Subcutaneous abdominal adipose tissue (tissue), 5 donors: Measurements from ENCODE around the gene SHC2.
"Not testable (repeated sequence)": the region's sequence is repeated elsewhere in the genome, so short reads cannot be mapped to it uniquely, and the experiment has no call there.

Experiments
- H3K27ac ChIP-seq: one replicate; pipeline ENCODE4 v1.7.0; 2013; ENCODE audit warnings: low read depth, mild to moderate bottlenecking, inconsistent platforms, low read length, moderate library complexity
- H3K27me3 ChIP-seq, 5 donors: one replicate each; pipeline ENCODE4 v1.7.0; 2013; ENCODE audit warnings: low read length in 5 of 5, inconsistent platforms in 1 of 5; ENCODE audit not compliant: control insufficient read depth in 5 of 5, insufficient read depth in 4 of 5
- H3K36me3 ChIP-seq, 5 donors: one replicate each; pipeline ENCODE4 v1.7.0; 2013; ENCODE audit warnings: low read length in 5 of 5; ENCODE audit not compliant: control insufficient read depth in 5 of 5, insufficient read depth in 5 of 5
- H3K4me1 ChIP-seq, 5 donors: one replicate each; pipeline ENCODE4 v1.7.0; 2013; ENCODE audit warnings: low read length in 5 of 5, mild to moderate bottlenecking in 3 of 5, moderate library complexity in 1 of 5; ENCODE audit not compliant: control insufficient read depth in 5 of 5, insufficient read depth in 5 of 5
- H3K4me3 ChIP-seq, 5 donors: one replicate each; pipeline ENCODE4 v1.7.0; 2013; ENCODE audit warnings: low read length in 5 of 5, low read depth in 1 of 5
- H3K9ac ChIP-seq, 5 donors: one replicate each; pipeline ENCODE4 v1.7.0; 2013; ENCODE audit warnings: low read length in 5 of 5, mild to moderate bottlenecking in 4 of 5, moderate library complexity in 3 of 5
- H3K9me3 ChIP-seq, 5 donors: one replicate each; pipeline ENCODE4 v1.7.0; 2013; ENCODE audit warnings: low read length in 5 of 5; ENCODE audit not compliant: control insufficient read depth in 5 of 5
- donor health status: healthy.
- donor health status: healthy.
- donor health status: healthy.
- donor health status: healthy.
- donor health status: healthy.

Gene SHC2

DNA sequence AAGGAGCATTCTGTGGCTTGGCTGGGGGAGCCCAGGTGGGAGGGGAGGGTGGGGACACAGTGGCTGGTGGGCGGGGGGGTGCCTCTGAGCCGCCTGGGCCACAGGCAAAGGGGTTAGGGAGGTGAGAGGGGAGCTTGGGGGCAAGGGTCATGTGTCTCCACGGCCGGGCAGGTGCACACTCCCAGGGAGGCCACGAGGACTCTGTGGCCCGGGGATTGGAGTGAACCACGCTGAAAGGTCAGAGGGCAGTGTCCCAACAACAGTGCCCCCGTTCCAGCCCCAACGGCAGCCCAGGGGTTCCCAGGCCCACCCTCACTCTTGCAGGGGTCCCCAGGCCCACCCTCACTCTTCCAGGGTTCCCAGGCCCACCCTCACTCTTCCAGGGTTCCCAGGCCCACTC is 61.5 kb downstream of the SHC2 start:
- Histone ChIP-seq H3K27ac (no peak overlapping the region), H3K4me3 (no peak overlapping the region), H3K27me3 (peaks cover 14 to 37% (median 24%) of the 10 kb centered on the region in 5 donors), H3K4me1 (no peaks in the 10 kb centered on the region), H3K36me3 (no peaks in the 10 kb centered on the region), H3K9me3 (peaks cover 0 to 6% (median 0%) of the 10 kb centered on the region in 5 donors), H3K9ac (no peak overlapping the region)

DNA sequence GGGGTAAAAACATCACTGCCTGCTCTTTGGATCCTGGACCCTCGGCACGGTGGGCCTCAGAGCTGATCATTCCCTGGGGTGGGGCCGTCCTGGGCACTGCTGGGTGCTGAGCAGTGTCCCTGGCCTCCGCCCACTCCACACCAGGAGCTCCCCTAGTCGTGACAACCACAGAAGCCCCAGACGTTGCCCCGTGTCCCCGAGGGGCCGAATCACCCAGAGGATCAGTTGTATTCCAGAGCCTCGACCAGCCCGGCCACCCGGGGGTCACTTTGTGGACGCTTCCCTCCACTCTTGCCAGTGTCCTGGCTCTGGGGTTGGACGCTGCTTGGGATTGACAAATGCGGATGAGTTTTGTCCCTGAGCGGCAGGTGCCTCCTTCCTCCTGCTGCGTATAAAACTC is 62.1 kb downstream of the SHC2 start:
- H3K4me1 ChIP-seq = no peaks in the 10 kb centered on the region
- peaks cover 0 to 9% (median 0%) of the 10 kb centered on the region in 5 donors for H3K9me3 ChIP-seq
- H3K27ac ChIP-seq = no peak overlapping the region
- no peak overlapping the region for H3K4me3 ChIP-seq
- no peaks in the 10 kb centered on the region for H3K36me3 ChIP-seq
- H3K9ac ChIP-seq = no peak overlapping the region
- H3K27me3 ChIP-seq = peaks cover 14 to 36% (median 24%) of the 10 kb centered on the region in 5 donors

DNA sequence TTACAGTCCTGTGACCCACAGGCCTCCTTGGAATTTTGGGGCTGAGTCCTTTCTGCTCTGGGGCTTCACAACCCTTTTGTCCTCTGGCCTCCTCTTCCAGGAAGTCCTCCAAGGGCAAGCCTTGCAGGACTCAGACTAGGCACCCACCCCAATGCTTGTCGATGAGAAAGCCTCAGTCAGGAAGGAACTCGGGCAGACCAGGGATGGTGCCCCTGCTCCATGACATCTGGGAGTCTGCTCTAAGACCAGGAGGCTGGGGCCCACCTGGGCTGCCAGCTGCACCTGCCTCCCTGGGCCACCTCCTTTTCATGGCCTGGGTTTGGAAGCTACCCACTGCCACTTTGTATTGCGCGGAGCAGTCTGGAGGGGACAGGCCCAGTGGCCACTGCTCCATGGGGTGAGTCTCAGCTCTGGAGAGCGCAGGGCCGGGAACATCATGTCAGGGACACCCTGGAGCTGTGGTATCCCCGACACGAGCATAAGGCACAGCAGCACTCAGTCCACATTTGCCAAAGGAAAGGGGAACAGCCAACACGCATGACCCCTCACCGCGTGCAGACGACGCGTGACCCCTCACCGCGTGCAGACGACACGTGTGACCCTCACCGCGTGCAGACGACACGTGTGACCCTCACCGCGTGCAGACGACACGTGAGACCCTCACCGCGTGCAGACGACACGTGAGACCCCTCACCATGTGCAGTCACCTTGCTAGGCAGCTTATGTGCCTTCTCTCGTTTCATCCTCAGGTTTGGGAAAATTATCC is 62.7 kb downstream of the SHC2 start:
- Histone ChIP-seq H3K27ac (no peak overlapping the region), H3K9me3 (peaks cover 0 to 9% (median 0%) of the 10 kb centered on the region in 5 donors), H3K4me1 (no peaks in the 10 kb centered on the region), H3K9ac (no peak overlapping the region), H3K36me3 (no peaks in the 10 kb centered on the region), H3K27me3 (peaks cover 14 to 31% (median 18%) of the 10 kb centered on the region in 5 donors), H3K4me3 (no peak overlapping the region)

DNA sequence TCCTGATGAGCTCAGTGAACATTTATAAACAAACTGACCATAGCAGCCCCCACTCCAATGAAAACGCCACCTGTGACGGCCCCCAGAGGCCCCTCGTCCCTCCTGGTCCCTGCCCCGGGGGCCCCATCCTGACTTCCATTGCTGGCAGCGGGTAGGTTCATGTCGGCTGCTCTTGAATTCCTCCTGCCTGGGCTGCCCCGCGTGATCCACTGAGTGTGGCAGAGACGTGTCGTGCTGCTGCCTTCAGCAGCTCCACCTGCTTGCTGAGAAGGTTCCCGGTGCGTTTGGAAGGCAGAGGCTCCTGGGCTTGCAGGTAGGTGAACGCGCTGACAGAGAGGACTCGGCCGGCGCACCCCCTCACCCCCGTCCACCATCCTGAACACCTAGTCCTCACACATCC is 63.5 kb downstream of the SHC2 start:
- no peaks in the 10 kb centered on the region for H3K36me3 ChIP-seq
- H3K9ac ChIP-seq = no peak overlapping the region
- H3K9me3 ChIP-seq = peaks cover 0 to 9% (median 0%) of the 10 kb centered on the region in 5 donors
- peaks cover 10 to 26% (median 16%) of the 10 kb centered on the region in 5 donors for H3K27me3 ChIP-seq
- H3K4me3 ChIP-seq = no peak overlapping the region
- no peaks in the 10 kb centered on the region for H3K4me1 ChIP-seq
- H3K27ac ChIP-seq = no peak overlapping the region

DNA sequence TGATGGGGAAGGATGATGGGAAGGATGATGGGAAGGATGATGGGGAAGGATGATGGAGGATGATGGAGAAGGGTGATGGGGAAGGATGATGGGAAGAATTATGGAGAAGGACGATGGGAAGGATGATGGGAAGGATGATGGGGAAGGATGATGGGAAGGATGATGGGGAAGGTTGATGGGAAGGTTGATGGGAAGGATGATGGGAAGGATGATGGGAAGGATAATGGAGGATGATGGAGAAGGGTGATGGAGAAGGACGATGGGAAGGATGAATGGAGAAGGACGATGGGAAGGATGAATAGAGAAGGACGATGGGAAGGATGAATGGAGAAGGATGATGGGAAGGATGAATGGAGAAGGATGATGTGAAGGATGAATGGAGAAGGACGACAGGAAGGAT is 65.4 kb downstream of the SHC2 start:
- H3K27ac ChIP-seq = no peak overlapping the region
- H3K9ac ChIP-seq = no peak overlapping the region
- no peaks in the 10 kb centered on the region for H3K36me3 ChIP-seq
- no peaks in the 10 kb centered on the region for H3K4me1 ChIP-seq
- peaks cover 5 to 18% (median 8%) of the 10 kb centered on the region in 5 donors for H3K27me3 ChIP-seq
- H3K4me3 ChIP-seq = no peak overlapping the region
- H3K9me3 ChIP-seq = peaks cover 0 to 9% (median 0%) of the 10 kb centered on the region in 5 donors

DNA sequence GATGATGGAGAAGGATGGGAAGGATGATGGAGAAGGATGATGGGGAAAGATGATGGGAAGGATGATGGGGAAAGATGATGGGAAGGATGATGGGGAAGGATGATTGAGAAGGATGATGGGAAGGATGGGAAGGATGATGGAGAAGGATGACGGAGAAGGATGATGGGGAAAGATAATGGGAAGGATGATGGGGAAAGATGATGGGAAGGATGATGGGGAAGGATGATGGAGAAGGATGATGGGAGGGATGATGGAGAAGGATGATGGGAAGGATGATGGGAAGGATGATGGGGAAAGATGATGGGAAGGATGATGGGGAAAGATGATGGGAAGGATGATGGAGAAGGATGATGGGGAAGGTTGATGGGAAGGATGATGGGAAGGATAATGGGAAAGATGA is 66.0 kb downstream of the SHC2 start:
- H3K9ac ChIP-seq, H3K4me1 ChIP-seq, H3K36me3 ChIP-seq, H3K27ac ChIP-seq, H3K9me3 ChIP-seq, H3K4me3 ChIP-seq: not testable (repeated sequence)
- peaks cover 5 to 21% (median 12%) of the 10 kb centered on the region in 5 donors for H3K27me3 ChIP-seq

DNA sequence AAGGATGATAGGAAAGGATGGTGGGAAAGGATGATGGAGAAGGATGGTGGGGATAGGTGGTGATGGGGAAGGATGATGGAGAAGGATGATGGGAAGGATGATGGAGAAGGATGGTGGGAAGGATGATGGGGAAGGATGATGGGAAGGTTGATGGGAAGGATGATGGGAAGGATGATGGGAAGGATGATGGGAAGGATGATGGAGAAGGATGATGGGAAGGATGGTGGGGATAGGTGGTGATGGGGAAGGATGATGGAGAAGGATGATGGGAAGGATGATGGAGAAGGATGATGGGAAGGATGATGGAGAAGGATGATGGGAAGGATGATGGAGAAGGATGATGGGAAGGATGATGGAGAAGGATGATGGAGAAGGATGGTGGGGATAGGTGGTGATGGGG is 67.3 kb downstream of the SHC2 start:
- H3K27ac ChIP-seq, H3K9ac ChIP-seq, H3K4me3 ChIP-seq, H3K36me3 ChIP-seq, H3K9me3 ChIP-seq, H3K4me1 ChIP-seq: not testable (repeated sequence)
- H3K27me3 ChIP-seq = peaks cover 5 to 27% (median 20%) of the 10 kb centered on the region in 5 donors

DNA sequence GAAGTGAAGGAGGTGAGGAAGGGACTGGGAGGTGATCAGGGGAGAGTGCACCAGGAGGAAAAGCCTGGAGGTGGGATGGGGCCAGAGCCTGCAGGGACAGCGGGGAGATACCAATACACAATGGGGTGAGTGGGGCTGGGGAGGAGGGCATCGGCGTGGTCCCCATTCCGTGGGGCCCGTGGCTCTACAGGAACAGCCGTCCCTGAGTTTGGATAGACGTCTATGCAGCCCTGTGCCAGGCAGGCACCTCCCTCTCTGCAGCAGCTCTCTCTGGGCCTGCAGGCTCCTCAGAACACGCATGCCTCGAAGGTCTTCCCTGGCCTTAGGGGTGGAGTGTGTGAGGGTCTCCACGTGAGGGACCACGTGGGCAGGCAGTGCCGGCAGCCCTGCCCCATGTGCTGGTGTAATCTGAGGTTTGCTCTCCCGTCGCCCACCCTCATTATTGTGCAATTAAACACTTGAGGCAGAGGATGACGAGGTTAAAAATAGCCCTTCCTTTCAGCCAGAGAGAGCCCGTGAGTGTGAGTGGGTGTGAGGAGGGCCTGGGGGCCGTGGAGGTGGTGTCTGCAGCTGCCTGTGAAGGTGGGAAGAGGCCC is 68.4 kb downstream of the SHC2 start:
- peaks cover 4 to 24% (median 21%) of the 10 kb centered on the region in 5 donors for H3K27me3 ChIP-seq
- H3K27ac ChIP-seq = no peak overlapping the region
- peaks cover 0 to 9% (median 0%) of the 10 kb centered on the region in 5 donors for H3K9me3 ChIP-seq
- no peaks in the 10 kb centered on the region for H3K4me1 ChIP-seq
- no peak overlapping the region for H3K4me3 ChIP-seq
- no peak overlapping the region for H3K9ac ChIP-seq
- no peaks in the 10 kb centered on the region for H3K36me3 ChIP-seq

DNA sequence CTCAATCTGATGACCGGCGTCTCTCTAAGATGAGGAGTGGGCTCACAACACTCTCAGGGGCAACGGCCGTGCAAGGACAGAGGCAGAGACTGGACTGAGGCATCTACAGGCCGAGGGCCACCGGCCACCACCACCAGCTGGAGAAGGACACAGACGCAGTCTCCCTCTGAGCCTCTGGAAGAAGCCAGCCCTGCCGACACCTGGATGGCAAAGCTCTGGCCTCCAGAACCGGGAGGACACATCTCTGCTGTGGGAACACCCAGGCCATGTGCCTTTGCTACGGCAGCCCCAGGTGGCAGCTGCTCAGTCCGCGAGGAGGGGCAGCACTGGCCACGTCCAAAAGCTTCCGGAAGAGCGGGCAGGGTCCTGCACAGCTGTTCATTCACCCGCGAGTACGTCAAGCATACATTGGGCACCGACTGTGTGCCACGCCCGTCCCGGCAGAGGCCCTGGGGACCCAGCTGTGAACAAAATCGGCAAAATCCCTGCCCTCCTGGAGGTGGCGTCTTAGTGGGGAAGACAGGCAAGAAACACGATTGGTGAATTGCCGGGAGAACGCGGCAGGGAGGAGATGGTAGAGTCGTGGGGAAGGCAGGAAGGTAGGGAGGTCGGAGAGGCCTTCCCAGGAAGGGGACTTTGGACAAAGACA is 69.0 kb downstream of the SHC2 start:
- Histone ChIP-seq H3K27ac (no peak overlapping the region), H3K27me3 (peaks cover 5 to 24% (median 21%) of the 10 kb centered on the region in 5 donors), H3K4me3 (no peak overlapping the region), H3K9me3 (peaks cover 0 to 9% (median 0%) of the 10 kb centered on the region in 5 donors), H3K4me1 (no peaks in the 10 kb centered on the region), H3K36me3 (no peaks in the 10 kb centered on the region), H3K9ac (no peak overlapping the region)

DNA sequence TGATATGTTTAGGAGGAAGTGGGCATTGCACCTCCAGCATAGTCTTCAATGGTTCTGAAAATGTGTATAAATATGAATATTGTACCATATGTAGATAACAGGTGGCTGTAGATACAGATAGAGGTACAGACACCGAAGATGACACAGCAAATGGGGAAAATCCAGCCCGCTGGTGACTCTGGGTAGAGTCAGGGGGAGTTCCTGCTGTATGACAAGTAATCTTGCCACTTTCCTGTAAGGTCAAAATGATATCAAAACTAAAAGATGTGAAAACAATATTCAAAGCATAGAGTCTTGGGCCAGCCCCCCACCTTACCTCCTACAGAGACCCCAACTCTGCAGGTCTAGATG is 69.7 kb downstream of the SHC2 start:
- Histone ChIP-seq H3K4me3 (no peak overlapping the region), H3K36me3 (no peaks in the 10 kb centered on the region), H3K4me1 (no peaks in the 10 kb centered on the region), H3K27ac (no peak overlapping the region), H3K9ac (no peak overlapping the region), H3K27me3 (peaks cover 5 to 24% (median 21%) of the 10 kb centered on the region in 5 donors), H3K9me3 (peaks cover 0 to 9% (median 0%) of the 10 kb centered on the region in 5 donors)
